GM20000 (cell line): ENCODE data around the gene SHROOM2.

ENCODE experiments used
- DNase-seq: peaks from one replicate; pipeline ENCODE4 v3.0.0; 2012; ENCODE audit warnings: low spot score
- TF ChIP-seq, protein P1 (sequence below): IDR thresholded peaks from 2 replicates; pipeline ENCODE4 v1.5.1; 2012; ENCODE audit warnings: mild to moderate bottlenecking, control low read depth; ENCODE audit errors: extremely low read depth, missing control alignments

SHROOM2 gene

DNA sequence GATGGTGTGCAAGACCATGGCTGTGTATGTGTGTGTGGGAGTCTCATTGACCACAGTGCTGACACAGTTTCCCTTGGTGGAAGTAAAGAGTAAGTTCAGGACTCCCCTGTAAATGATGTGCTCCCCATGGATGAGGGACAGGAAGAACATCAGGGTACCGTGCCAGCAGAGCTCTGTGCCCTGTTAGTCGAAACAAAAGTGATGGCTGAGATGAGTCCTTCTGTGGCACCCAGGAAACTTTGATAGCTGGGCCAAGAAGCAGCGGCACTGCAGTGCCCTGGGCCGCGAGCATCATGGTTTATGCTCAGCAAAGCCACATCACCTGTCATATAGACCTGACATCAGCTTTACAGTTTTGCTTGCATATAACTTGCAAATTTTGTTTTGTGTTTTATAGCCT is 119.5 kb downstream of the SHROOM2 start:
- TF ChIP-seq, protein P1, sequence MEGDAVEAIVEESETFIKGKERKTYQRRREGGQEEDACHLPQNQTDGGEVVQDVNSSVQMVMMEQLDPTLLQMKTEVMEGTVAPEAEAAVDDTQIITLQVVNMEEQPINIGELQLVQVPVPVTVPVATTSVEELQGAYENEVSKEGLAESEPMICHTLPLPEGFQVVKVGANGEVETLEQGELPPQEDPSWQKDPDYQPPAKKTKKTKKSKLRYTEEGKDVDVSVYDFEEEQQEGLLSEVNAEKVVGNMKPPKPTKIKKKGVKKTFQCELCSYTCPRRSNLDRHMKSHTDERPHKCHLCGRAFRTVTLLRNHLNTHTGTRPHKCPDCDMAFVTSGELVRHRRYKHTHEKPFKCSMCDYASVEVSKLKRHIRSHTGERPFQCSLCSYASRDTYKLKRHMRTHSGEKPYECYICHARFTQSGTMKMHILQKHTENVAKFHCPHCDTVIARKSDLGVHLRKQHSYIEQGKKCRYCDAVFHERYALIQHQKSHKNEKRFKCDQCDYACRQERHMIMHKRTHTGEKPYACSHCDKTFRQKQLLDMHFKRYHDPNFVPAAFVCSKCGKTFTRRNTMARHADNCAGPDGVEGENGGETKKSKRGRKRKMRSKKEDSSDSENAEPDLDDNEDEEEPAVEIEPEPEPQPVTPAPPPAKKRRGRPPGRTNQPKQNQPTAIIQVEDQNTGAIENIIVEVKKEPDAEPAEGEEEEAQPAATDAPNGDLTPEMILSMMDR = no peak

DNA sequence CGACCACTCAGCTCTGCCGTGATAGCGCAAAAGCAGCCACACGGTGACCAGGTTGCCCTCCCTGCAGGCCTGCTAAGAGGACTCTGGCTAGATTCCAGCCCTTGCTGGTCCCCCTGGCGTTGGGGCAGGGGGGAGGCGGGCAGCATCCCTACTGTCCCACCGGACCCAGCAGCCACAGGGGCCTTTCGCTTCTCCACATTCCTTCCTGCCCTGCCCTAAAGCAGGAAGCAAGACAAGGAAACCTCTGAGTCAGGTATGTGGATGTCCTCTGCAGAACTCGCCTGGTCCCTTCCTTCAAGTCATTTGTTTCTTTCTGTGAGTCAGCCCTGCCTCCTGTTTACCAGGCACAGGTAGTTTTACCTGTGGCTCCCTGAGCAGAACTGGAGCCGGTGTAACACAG is 120.7 kb downstream of the SHROOM2 start:
- no peak for DNase-seq

More for the DNA sequence above, 119.5 kb downstream of the SHROOM2 start:
- no peak for DNase-seq

DNA sequence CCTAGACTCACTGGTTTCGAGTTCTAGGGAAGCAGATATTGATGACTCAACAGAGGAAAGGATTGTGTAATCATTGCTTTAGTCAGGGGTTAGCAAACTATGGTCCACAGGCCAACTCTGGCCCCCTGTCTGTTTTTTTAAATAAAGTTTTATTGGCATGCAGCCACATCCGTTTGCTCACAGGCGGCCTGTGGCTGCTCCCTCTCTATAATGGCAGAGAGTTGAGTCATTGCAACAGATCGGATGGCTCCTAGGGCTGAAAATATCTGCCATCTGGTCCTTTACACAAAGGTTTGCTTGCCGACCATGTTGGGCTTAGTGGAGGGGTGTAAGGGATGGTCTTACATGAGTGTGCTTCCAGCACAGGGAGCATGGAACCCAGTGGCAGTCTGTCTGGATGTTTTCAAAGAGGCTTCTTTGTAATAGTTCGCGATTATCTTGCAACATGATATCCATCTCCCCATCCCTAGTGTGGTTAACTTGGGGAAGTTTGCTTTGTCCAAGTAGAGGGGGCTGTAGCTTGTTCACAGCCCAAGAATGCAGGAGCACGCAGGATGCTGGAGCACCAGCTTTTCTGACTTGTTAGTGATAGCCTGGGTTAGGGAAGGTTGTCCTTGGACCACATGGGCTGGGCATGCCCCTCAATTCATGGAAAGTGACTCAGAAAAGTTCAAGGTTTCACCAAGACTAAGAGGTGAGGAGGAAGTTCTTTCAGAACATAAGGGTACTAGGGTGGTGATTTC is 121.6 kb downstream of the SHROOM2 start:
- TF ChIP-seq, protein P1 = no peak
- DNase-seq = no peak

More for the DNA sequence above, 120.7 kb downstream of the SHROOM2 start:
- TF ChIP-seq, protein P1 = no peak

DNA sequence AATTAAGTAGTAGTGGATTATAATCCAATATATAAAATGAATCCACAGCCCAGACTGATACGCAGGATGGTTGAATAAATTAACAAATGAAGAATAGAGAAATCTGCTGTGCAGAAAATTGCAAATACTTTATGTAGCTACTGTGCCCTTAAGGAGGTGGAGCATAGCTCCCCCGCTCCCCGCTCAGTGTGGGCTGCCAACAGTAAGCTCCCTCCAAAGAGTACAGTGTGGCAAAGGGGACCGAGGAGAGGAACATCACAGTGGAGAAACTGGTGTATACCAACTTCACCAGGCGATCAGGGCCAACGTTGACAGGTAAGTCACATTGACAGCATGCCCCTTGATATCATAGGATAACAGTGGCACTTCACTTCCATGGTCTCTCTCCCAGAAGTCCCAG is 123.0 kb downstream of the SHROOM2 start:
- TF ChIP-seq, protein P1 = no peak
- no peak for DNase-seq

DNA sequence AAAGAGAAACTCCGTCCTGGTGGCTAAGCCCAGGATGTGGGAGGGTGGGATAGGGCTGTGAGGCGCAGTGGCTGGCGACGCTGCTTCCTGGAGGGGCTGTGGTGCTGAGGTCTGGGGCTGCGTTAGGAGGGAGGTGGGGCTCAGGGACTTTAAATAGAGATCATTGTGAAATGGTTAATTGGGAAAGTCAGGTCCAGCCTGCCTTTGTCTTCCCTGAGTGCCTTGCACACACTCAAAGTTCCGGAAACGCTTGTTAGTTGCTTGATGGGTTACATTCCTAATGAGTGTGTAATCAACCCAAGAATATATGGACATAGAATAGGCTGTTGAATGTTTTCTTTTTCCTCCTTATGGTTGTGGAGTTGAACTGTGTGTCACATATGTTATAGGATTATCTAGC is 125.3 kb downstream of the SHROOM2 start:
- TF ChIP-seq, protein P1 = no peak
- DNase-seq = no peak

DNA sequence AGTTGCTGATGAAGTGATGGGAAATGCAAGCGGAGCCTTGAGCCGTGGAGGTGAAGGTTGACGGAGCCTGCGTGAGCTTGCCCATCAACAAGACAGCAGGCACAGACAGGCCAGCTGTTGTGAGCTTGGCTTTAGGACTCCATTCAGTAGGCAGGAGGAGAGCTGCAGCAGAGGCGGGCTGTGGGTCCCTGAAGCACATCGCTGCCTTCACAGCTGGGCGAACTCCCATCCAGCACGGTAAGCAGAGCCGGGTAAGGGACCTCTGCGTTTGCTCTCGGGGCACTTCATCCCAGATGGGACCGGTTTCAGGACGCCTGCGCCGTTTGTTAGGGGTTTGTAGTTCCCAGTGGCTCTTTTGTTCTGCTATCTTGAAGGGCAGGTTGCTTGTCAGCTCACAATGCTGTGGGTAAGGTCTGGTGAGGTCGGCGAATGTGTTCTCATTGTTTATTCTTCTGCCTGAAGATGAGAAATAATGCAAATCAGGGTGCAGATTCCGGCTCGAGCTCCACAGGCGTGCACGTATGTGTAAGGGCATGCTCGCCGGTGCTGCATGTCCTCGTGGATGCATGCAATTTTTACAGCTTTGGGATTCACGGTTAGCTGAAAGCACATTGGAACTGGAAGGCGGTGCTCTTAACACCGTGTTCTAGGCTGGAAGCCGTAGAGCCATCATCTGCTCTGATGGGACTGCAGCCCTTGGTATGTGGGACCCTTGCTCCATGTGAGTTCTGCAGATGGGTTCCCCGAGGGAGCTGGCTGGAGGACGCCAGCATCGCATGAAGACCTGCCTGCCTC is 126.3 kb downstream of the SHROOM2 start:
- TF ChIP-seq, protein P1 = no peak
- no peak for DNase-seq

DNA sequence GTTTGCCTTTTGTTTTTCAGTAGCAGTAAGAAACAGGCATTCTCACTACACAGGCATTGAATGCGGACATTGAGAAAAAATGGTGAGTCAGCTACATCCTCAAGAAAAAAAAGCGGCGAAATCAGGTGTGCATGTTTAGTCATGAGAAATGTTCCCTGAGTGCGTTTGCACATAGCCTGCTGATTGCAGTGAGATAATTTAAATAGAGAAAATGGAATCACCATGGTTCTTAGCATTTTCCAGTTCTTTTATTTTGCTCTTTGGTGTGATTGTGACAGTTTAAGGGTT is 126.9 kb downstream of the SHROOM2 start:
- DNase-seq = no peak
- TF ChIP-seq, protein P1 = no peak
